Prostate gland (tissue), 2 donors: ENCODE data around the gene DROSHA.

ENCODE experiments used
- CTCF ChIP-seq, 4 experiments: fragments of 200-600 bp in 2 of 4; fragments of 450-650 bp in 2 of 4; sonication (generic) in 2 of 4; IDR thresholded peaks; 1 replicate in 3 of 4; 2 replicates in 1 of 4; pipeline ENCODE4 v1.5.1; 2016 to 2019; ENCODE audit warnings: antibody characterized with exemption in 4 of 4, mild to moderate bottlenecking in 2 of 4, moderate library complexity in 2 of 4
- POLR2A ChIP-seq: fragments of 450-650 bp; IDR thresholded peaks from one replicate; pipeline ENCODE4 v1.6.1; 2016; ENCODE audit warnings: antibody characterized with exemption, mild to moderate bottlenecking
- POLR2AphosphoS5 ChIP-seq: sonication (generic); formaldehyde crosslinking; IDR thresholded peaks from one replicate; pipeline ENCODE4 v1.6.1; 2017; ENCODE audit warnings: antibody characterized with exemption

- no peak for TF ChIP-seq POLR2AphosphoS5
- no peak for TF ChIP-seq CTCF (IDR thresholded peaks at IDR 0.05)
- TF ChIP-seq POLR2A = no peak
Observed at GRCh38 chr5:31445041-31445600, 86.8 kb downstream of the DROSHA start.
